ENCODE data around the gene ANXA11.

ANXA11 gene

GRCh38 chr10:80132299-80133139, 72.8 kb downstream of the ANXA11 start, which contains the start of gene PLAC9:
PLAC9 (plus strand) TSS chr10:80132730; CDS start chr10:80132763, 33 bp downstream.
- H3K9ac ChIP-seq (ENCODE audit: low read length): peak within 1 kb of the TSS; percentile 3
- H3K4me3 ChIP-seq (ENCODE audit: low read length): no peak within 1 kb of the TSS

DNA sequence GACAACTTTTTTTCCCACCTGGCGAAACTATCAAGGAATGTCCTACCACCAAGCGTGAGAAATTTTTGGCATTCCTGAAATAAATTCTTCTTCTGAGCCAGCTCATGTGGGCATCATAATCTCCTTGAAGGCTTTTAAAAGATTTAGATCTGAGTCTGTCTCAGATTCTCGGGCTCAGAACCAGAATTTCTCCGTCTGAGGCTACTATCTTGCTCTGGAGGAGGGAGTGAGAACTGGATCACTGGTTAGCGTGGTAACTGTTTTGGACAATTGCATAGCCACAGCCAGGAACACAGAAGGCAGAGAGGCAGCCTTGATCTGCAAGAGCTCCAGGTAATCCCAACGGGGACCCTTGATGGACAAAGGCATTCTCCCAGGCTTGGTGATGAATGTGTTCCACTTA, 73.8 kb downstream of the ANXA11 start:
- Histone ChIP-seq H3K27me3 (ENCODE audit: control insufficient read depth, insufficient read depth, low read length) (peaks cover 30% of the 10 kb centered on the region), H3K9me3 (ENCODE audit: control insufficient read depth, low read length) (no peaks in the 10 kb centered on the region), H3K9ac (ENCODE audit: low read length) (no peak overlapping the region), H3K4me1 (ENCODE audit: control insufficient read depth, insufficient read depth, low read length) (peaks cover 6% of the 10 kb centered on the region), H3K36me3 (ENCODE audit: control insufficient read depth, insufficient read depth, low read length) (no peaks in the 10 kb centered on the region), H3K4me3 (ENCODE audit: low read length) (no peak overlapping the region)

More at GRCh38 chr10:80132299-80133139, 72.8 kb downstream of the ANXA11 start, which contains the start of gene PLAC9:
- Histone ChIP-seq H3K27me3 (ENCODE audit: control insufficient read depth, insufficient read depth, low read length) (peaks cover 30% of the 10 kb centered on the region), H3K36me3 (ENCODE audit: control insufficient read depth, insufficient read depth, low read length) (no peaks in the 10 kb centered on the region), H3K4me1 (ENCODE audit: control insufficient read depth, insufficient read depth, low read length) (peaks cover 6% of the 10 kb centered on the region), H3K9me3 (ENCODE audit: control insufficient read depth, low read length) (no peaks in the 10 kb centered on the region)

DNA sequence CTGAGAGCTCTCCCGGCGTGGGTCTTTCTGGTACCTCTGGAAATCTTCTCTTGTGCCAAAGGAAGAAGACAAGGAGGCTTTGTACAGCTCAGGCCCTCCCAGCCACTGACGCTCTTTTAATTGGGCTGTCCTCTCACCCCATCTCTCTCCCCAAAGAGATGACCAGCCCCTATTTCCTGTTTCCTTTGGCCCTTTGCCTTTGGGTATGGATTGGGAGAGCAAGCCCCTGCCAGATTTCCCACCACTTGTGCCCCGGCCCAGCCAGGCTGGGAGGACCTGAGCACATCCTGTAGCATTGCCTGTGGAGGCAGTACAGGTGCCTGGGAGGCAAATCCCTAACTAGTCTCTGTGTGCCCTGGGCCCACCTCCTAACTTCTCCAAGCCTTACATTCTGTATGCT, 78.5 kb downstream of the ANXA11 start:
- Histone ChIP-seq H3K27me3 (ENCODE audit: control insufficient read depth, insufficient read depth, low read length) (peaks cover 6% of the 10 kb centered on the region), H3K9ac (ENCODE audit: low read length) (no peak overlapping the region), H3K4me1 (ENCODE audit: control insufficient read depth, insufficient read depth, low read length) (no peaks in the 10 kb centered on the region)

DNA sequence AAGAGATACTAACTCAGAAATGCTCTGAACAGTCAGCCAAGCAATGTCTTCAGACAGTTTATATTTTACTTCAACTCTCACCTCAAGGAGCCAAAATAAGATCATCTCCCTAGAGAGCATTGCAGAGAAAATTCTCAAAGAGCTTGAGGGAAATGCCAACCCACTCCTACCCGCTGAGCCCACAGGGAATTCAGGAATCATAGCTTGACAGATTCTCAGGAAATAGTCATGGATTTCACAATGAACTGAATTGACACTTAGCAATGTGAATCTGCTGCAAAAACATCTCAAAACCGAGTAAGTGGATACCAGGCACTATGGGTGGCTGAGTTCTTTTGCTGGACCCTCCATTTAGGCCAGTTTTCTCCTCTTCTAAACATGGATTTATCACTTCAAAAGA, 82.6 kb downstream of the ANXA11 start:
- no peaks in the 10 kb centered on the region for H3K4me1 ChIP-seq (ENCODE audit: control insufficient read depth, insufficient read depth, low read length)

More for the DNA sequence above, 78.5 kb downstream of the ANXA11 start:
- Histone ChIP-seq H3K9me3 (ENCODE audit: control insufficient read depth, low read length) (no peaks in the 10 kb centered on the region), H3K36me3 (ENCODE audit: control insufficient read depth, insufficient read depth, low read length) (no peaks in the 10 kb centered on the region), H3K4me3 (ENCODE audit: low read length) (no peak overlapping the region)

DNA sequence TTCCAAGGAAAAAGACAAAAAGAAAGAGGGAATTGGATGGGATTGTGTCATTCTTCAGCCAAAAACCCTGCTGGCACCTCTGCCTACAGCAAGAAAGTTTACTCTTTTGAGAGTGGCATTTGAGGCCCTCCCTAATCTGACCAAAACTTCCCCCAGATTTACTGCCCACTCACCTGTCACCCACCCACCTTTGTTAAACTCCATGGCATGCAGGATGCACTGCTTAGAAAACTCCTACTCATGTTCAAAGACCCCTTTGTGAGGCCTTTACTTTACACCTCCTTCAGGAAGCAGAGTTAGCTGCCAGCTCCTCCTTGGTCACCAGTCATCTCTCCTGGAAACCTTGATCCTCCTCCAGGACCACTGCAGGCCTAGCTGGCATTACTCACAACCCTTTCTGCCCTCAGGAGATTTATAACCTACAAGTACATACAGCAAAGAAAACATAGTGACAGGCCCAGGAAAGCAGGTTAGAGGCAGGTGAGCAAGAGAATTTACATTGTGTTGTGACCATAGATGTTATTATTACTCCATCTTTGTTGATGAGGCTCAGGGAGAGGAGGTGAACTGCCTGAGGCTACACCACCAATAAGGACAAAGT, 83.1 kb downstream of the ANXA11 start:
- Histone ChIP-seq H3K9ac (ENCODE audit: low read length) (no peak overlapping the region), H3K36me3 (ENCODE audit: control insufficient read depth, insufficient read depth, low read length) (no peaks in the 10 kb centered on the region), H3K4me1 (ENCODE audit: control insufficient read depth, insufficient read depth, low read length) (no peaks in the 10 kb centered on the region), H3K4me3 (ENCODE audit: low read length) (no peak overlapping the region), H3K27me3 (ENCODE audit: control insufficient read depth, insufficient read depth, low read length) (no peaks in the 10 kb centered on the region), H3K9me3 (ENCODE audit: control insufficient read depth, low read length) (no peaks in the 10 kb centered on the region)

More for the DNA sequence above, 82.6 kb downstream of the ANXA11 start:
- Histone ChIP-seq H3K36me3 (ENCODE audit: control insufficient read depth, insufficient read depth, low read length) (no peaks in the 10 kb centered on the region), H3K27me3 (ENCODE audit: control insufficient read depth, insufficient read depth, low read length) (no peaks in the 10 kb centered on the region), H3K9me3 (ENCODE audit: control insufficient read depth, low read length) (no peaks in the 10 kb centered on the region), H3K9ac (ENCODE audit: low read length) (no peak overlapping the region), H3K4me3 (ENCODE audit: low read length) (no peak overlapping the region)

DNA sequence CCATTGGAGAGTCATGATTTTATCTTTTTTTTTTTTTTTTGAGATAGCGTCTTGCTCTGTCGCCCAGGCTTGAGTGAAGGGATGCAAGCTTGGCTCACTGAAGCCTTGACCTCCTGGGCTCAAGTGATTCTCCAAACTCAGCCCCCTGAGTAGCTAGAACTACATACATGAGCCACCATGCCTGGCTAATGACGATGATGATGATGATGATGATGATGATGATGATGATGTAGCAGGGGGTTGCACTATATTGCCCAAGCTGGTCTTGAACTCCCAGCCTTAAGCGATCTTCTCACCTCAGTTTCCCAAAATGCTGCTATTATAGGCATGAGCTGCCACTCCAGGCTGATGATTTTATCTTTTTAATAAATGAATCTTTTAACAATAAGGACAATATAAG, 86.7 kb downstream of the ANXA11 start:
- no peaks in the 10 kb centered on the region for H3K9me3 ChIP-seq (ENCODE audit: control insufficient read depth, low read length)
- no peaks in the 10 kb centered on the region for H3K4me1 ChIP-seq (ENCODE audit: control insufficient read depth, insufficient read depth, low read length)
- no peak overlapping the region for H3K9ac ChIP-seq (ENCODE audit: low read length)
- no peaks in the 10 kb centered on the region for H3K36me3 ChIP-seq (ENCODE audit: control insufficient read depth, insufficient read depth, low read length)
- H3K27me3 ChIP-seq (ENCODE audit: control insufficient read depth, insufficient read depth, low read length): no peaks in the 10 kb centered on the region
- no peak overlapping the region for H3K4me3 ChIP-seq (ENCODE audit: low read length)

GRCh38 chr10:80110986-80111385, 94.4 kb downstream of the ANXA11 start:
- no peaks in the 10 kb centered on the region for H3K9me3 ChIP-seq (ENCODE audit: control insufficient read depth, low read length)
- no peaks in the 10 kb centered on the region for H3K27me3 ChIP-seq (ENCODE audit: control insufficient read depth, insufficient read depth, low read length)
- H3K36me3 ChIP-seq (ENCODE audit: control insufficient read depth, insufficient read depth, low read length): no peaks in the 10 kb centered on the region
- H3K4me1 ChIP-seq (ENCODE audit: control insufficient read depth, insufficient read depth, low read length): peaks cover 10% of the 10 kb centered on the region
- no peak overlapping the region for H3K4me3 ChIP-seq (ENCODE audit: low read length)
- no peak overlapping the region for H3K9ac ChIP-seq (ENCODE audit: low read length)

DNA sequence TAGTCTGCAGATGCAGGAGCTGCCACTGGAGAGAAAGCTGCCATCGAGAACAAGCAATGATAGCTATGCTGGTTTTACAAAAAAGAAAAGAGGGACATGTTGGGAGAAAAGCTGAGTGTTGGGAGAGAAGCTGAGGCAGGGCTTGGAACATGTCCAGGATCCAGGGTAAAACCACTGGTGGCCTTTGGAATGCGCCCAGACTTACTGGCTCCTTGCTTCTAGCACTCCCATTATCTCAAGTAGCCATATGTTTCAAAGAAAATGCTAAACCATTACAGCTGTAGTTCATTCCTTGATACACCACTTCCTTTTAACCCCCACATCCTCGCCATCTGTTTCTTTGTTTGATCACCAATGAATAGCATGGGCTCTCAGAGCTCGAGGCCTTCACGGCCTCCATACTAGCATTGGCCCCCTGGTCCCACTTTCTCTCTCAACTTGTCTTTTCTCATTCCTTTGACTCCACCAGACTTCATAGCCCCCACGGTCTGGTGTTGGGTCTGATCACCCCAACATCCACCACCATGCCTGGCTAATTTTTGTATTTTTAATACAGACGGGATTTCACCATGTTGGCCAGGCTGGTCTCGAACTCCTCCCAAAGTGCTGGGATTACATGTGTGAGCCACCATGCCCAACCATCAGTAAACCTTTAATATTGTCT, 96.6 kb downstream of the ANXA11 start:
- Histone ChIP-seq H3K36me3 (ENCODE audit: control insufficient read depth, insufficient read depth, low read length) (no peaks in the 10 kb centered on the region), H3K27me3 (ENCODE audit: control insufficient read depth, insufficient read depth, low read length) (no peaks in the 10 kb centered on the region), H3K9me3 (ENCODE audit: control insufficient read depth, low read length) (no peaks in the 10 kb centered on the region), H3K4me1 (ENCODE audit: control insufficient read depth, insufficient read depth, low read length) (peaks cover 10% of the 10 kb centered on the region), H3K4me3 (ENCODE audit: low read length) (no peak overlapping the region), H3K9ac (ENCODE audit: low read length) (no peak overlapping the region)

DNA sequence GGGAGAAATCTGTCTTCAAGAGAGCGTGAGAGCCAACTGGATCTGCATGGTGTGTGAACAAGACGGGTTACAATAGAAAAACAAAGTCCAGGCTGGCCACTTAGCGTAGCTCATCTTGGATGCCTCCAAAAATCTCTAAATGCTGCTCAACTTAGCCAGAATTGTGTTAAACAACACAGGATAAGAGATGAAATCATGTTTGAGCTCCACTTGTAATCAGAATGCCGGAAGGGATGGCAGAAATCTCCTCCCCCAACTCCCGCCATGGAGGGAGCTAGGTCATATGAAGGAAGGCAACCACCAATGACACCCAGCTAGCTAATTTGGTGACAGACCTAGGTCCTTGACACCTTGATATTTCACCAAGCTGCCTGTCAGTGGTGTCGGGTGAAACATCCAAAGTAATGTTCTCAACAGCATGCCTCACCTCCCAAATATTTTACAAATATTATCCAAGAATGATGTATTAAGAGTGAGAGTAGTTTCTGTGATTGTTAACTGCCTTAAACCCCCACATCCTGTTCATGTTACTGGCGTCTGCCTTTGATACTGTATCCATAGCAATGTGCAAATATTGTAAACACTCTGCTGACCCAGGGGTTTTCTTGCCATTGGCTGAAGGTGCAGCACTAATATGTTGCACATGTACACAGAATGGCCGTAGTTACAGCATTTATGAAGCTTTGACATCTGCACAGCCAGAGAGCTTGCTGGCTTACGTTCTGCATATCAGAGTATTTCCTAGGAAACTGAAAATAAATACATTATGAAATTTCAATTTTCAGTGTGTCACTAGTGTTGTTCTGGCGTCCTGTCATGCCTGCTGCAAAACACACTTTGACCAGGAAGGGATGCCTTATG, 101.0 kb downstream of the ANXA11 start:
- H3K27me3 ChIP-seq (ENCODE audit: control insufficient read depth, insufficient read depth, low read length): no peaks in the 10 kb centered on the region
- H3K36me3 ChIP-seq (ENCODE audit: control insufficient read depth, insufficient read depth, low read length): no peaks in the 10 kb centered on the region
- no peaks in the 10 kb centered on the region for H3K9me3 ChIP-seq (ENCODE audit: control insufficient read depth, low read length)
- H3K9ac ChIP-seq (ENCODE audit: low read length): no peak overlapping the region
- H3K4me3 ChIP-seq (ENCODE audit: low read length): no peak overlapping the region
- H3K4me1 ChIP-seq (ENCODE audit: control insufficient read depth, insufficient read depth, low read length): no peaks in the 10 kb centered on the region

Measured in mucosa of stomach (tissue), 1 donor.